ENCODE results near the gene PRR5.
A peak's percentile ranks its signal among the peaks of the same experiment; 100 is the strongest.

Gene PRR5

GRCh38 chr22:44693145-44693544 lies 8.9 kb upstream of the PRR5 start:
- TF ChIP-seq CTCF (IDR thresholded peaks at IDR 0.05; ENCODE audit: low read depth, low read length, missing control alignments): no peak
- no peak for DNase-seq (ENCODE audit: low read depth)
- no peak overlapping the region for H3K4me3 ChIP-seq (ENCODE audit: low read depth, low read length)

DNA sequence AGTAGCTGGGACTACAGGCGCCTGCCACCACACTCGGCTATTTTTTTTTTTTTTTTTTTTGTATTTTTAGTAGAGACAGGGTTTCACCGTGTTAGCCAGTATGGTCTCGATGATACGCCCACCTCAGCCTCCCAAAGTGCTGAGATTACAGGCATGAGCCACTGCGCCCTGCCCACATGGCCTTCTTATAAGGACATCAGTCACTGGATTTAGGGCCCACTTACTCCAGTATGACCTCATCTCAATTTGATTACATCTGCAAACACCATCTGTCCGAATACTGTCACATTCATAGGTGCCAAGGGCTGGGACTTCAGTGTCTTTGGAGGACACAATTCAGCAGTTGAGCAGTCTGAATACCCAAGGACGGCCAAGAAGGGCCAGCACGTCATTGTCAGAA lies 8.2 kb upstream of the PRR5 start:
- DNase-seq (ENCODE audit: low read depth): no peak
- no peak for TF ChIP-seq CTCF (IDR thresholded peaks at IDR 0.05; ENCODE audit: low read depth, low read length, missing control alignments)
- H3K4me3 ChIP-seq (ENCODE audit: low read depth, low read length): no peak overlapping the region

DNA sequence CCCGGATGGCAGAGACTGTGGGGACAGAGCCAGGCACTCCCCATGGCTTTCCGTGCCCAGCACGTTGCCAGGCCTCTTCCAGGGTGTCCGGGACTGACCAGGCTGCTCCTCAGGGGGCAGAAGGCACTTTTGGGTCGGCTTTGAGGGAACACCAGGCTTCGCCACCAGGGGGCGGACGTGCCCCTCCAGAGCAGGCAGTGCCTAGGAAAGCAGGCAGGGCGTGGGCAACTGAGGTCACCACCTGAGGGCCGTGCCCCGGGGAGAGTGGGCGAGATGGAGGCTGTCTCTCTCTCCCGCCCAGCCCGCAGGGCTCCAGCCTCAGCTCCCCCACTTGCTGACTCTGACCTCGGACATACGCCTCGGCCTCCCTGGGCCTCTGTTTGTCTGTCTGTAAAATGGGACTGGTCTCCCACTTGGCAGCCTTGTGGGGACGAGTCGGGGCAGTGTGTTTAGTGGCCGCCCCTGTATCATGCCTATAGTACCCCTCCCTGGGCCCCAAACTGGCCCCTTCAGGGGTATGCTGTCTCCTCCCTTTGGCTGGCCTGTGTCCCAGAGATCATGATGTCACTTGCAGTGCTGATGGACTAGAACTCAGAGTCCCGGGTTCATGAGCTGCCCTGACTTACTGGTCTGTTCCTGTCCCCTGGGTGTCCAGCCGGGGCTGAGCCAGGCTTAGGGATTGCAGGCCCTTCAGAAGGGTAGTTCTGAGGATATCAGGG lies 4.4 kb upstream of the PRR5 start:
- peak; percentile 99 for TF ChIP-seq CTCF (IDR thresholded peaks at IDR 0.05; ENCODE audit: low read depth, low read length, missing control alignments)
- DNase-seq (ENCODE audit: low read depth): no peak
- no peak overlapping the region for H3K4me3 ChIP-seq (ENCODE audit: low read depth, low read length)

DNA sequence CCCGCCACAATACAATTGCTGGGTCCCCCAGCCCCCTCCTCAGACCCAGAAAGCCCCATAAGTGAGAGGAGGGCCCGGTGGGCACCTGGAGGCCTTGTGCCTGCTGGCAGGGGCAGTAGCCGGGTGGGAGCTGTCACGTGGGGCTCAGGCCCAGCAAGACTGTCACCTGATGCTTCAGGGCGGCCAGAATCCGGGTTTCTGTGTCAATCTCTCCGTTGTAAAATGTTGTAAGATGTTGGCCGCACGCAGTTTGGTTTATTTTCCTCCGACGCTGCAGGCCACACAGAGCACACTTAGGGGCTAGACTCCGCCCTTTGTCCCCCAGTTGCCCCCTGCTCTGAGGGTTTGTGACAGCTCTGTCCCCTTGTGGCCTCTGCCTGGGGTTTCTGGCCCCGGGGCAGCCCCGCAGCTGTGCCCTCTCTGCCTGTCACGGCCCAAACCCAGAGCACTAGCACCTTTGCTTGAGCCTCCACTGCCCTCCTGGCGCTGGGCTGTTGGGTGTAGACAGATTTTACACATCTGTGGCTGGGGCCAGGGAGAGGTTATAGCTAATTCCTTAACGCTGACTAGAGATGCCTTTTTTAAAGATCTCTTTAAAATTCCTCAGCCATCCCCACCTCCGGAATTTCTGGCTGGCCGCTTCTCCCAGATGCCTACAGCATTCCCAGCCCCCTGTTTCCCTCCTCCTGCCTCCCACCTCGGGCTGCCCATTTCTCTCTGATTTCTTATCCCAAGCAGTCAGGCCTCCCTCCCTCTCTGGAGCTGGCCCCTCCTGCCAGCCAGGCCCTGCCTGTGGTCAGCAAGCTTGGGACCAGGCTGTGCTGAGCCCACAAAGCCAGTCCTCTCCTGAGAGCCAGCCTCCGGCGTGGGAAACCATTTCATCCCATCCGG lies 3.2 kb upstream of the PRR5 start:
- no peak overlapping the region for H3K4me3 ChIP-seq (ENCODE audit: low read depth, low read length)
- no peak for TF ChIP-seq CTCF (IDR thresholded peaks at IDR 0.05; ENCODE audit: low read depth, low read length, missing control alignments)
- DNase-seq (ENCODE audit: low read depth): no peak

GRCh38 chr22:44700456-44700855 lies 1.5 kb upstream of the PRR5 start:
- H3K4me3 ChIP-seq (ENCODE audit: low read depth, low read length): no peak overlapping the region
- no peak for DNase-seq (ENCODE audit: low read depth)
- TF ChIP-seq CTCF (IDR thresholded peaks at IDR 0.05; ENCODE audit: low read depth, low read length, missing control alignments): no peak

DNA sequence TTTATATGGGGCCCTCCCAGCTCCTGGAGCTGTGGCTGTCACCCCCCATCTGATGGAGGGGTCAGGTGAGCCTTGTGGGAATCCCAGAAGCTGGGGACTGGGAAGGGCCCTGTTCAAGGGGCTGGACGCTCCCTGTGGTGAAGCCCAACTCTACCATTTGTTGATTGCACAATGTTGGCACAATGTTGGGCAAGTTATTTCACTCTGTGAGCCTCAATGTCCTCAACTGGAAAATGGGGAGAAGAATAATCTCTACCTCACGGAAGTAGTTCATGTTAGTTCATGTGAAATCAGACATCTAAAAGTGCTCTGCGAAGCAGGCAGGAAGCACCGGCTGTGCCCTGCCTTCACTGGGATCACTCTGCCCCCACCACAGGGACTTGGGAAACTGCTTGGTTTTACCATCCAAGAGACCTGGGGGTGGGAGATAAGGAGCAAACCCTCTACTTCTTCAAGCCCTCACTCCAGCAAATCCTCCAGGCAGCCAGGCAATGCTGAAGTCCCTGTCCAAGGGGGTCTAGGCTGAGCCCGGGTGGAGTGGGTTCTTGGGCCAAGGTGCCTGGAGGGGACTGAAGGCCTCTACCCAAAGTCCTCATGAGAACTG lies 715 bp upstream of the PRR5 start:
- H3K4me3 ChIP-seq (ENCODE audit: low read depth, low read length): no peak overlapping the region
- no peak for DNase-seq (ENCODE audit: low read depth)
- no peak for TF ChIP-seq CTCF (IDR thresholded peaks at IDR 0.05; ENCODE audit: low read depth, low read length, missing control alignments)
